ENCODE results near the gene FAM174C. TPM values are rescaled to one million over a fixed set of nuclear protein-coding genes. Genes with fewer than 3 reads are reported as not detected.

Gene FAM174C
- polyA plus RNA-seq, 1 of the 3 experiments (the other 2 are of a cell fraction): 78.0 TPM

DNA sequence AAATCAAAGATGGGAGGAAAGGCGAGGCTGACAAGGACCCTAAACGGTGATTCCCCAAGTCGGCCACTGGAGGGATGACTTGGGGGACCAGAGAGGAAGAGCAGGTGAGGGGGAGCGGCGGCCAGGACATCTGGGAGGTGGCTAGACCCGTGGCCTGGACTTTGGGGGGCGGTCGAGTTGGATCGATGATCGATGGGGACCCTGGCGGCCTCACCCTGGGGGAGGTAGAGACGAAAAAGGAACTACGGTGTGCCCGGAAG, 13.9 kb upstream of the FAM174C start:
- Histone ChIP-seq H3K4me1 (ENCODE audit: control insufficient read depth in 1 of 2, insufficient read depth in 2 of 2, low read depth in 1 of 2, low read length in 1 of 2) (peaks cover 57 to 58% of the 10 kb centered on the region in 2 experiments), H3K79me2 (ENCODE audit: insufficient read depth) (peaks cover 31% of the 10 kb centered on the region), H3K9me3 (no peaks in the 10 kb centered on the region), H3K27me3 (ENCODE audit: insufficient read depth) (no peaks in the 10 kb centered on the region), H3K9me2 (no peaks in the 10 kb centered on the region), H3K4me3 (ENCODE audit: low read depth in 2 of 2, low read length in 1 of 2) (peak overlapping the region; percentile 72 to 86), H2AFZ (ENCODE audit: low read depth) (no peak overlapping the region), H3K27ac (ENCODE audit: low read depth in 2 of 2, low read length in 1 of 2) (peak overlapping the region; percentile 89 to 92), H4K20me1 (ENCODE audit: insufficient read depth) (peaks cover 25% of the 10 kb centered on the region), H3K36me3 (replicated peaks in 1 of 2; ENCODE audit: control insufficient read depth in 1 of 2, insufficient read depth in 2 of 2, low read length in 1 of 2) (peaks cover 10 to 25% of the 10 kb centered on the region in 2 experiments), H3K4me2 (peak overlapping the region; percentile 100), H3F3A (replicated peaks; ENCODE audit: insufficient read depth) (peaks cover 49% of the 10 kb centered on the region), H3K9ac (peak overlapping the region; percentile 96)
- TF ChIP-seq, protein P1, sequence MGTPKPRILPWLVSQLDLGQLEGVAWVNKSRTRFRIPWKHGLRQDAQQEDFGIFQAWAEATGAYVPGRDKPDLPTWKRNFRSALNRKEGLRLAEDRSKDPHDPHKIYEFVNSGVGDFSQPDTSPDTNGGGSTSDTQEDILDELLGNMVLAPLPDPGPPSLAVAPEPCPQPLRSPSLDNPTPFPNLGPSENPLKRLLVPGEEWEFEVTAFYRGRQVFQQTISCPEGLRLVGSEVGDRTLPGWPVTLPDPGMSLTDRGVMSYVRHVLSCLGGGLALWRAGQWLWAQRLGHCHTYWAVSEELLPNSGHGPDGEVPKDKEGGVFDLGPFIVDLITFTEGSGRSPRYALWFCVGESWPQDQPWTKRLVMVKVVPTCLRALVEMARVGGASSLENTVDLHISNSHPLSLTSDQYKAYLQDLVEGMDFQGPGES (IDR thresholded peaks at IDR 0.05; ENCODE audit: low read depth, low read length): no peak
- TF ChIP-seq FOSL2 (IDR thresholded peaks at IDR 0.05; ENCODE audit: borderline replicate concordance, low read depth) (no peak), ZBTB33 (IDR thresholded peaks at IDR 0.05; ENCODE audit: borderline replicate concordance, low read depth) (no peak), ELF1 (IDR thresholded peaks at IDR 0.05) (no peak), RAD21 (IDR thresholded peaks at IDR 0.05; ENCODE audit: low read length) (no peak), YY1 (IDR thresholded peaks at IDR 0.05; ENCODE audit: low read depth) (no peak), FOXM1 (IDR thresholded peaks at IDR 0.05; ENCODE audit: low read depth) (no peak)
- TF ChIP-seq, protein P2, sequence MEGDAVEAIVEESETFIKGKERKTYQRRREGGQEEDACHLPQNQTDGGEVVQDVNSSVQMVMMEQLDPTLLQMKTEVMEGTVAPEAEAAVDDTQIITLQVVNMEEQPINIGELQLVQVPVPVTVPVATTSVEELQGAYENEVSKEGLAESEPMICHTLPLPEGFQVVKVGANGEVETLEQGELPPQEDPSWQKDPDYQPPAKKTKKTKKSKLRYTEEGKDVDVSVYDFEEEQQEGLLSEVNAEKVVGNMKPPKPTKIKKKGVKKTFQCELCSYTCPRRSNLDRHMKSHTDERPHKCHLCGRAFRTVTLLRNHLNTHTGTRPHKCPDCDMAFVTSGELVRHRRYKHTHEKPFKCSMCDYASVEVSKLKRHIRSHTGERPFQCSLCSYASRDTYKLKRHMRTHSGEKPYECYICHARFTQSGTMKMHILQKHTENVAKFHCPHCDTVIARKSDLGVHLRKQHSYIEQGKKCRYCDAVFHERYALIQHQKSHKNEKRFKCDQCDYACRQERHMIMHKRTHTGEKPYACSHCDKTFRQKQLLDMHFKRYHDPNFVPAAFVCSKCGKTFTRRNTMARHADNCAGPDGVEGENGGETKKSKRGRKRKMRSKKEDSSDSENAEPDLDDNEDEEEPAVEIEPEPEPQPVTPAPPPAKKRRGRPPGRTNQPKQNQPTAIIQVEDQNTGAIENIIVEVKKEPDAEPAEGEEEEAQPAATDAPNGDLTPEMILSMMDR (IDR thresholded peaks at IDR 0.05): peak; percentile 33; the same call in 1 of the 2 replicates
- no peak for DNase-seq
- ChIA-PET CTCF (interaction anchor here (1.0 to 18.6 kb wide), 4 partner anchors 11 to 55 kb away, joined by 3 to 594 read pairs (median 5); partner anchors contain the start of gene ATP5F1D), POLR2A (interaction anchor here (0.8 to 4.8 kb wide), 4 partner anchors 8 to 17 kb away, joined by 3 to 34 read pairs (median 5); partner anchors contain the start of gene CIRBP)
- WGBS (ENCODE audit: low lambda C conversion rate): 30% methylated on average over 14 of the region's 14 CpGs

GRCh38 chr19:1261798-1262622, 13.3 kb upstream of the FAM174C start:
- H3K27ac ChIP-seq (ENCODE audit: low read depth in 2 of 2, low read length in 1 of 2): peak overlapping the region; percentile 89 to 92
- no peaks in the 10 kb centered on the region for H3K9me2 ChIP-seq
- H2AFZ ChIP-seq (ENCODE audit: low read depth): no peak overlapping the region
- POLR2A ChIA-PET: interaction anchor here (0.8 to 4.8 kb wide), 4 partner anchors 7 to 18 kb away, joined by 3 to 34 read pairs (median 5); partner anchors contain the start of gene CIRBP
- peaks cover 19% of the 10 kb centered on the region for H4K20me1 ChIP-seq (ENCODE audit: insufficient read depth)
- 60% methylated on average over 18 of the region's 28 CpGs for WGBS (ENCODE audit: low lambda C conversion rate)
- H3K27me3 ChIP-seq (ENCODE audit: insufficient read depth): no peaks in the 10 kb centered on the region
- H3K9ac ChIP-seq: peak overlapping the region; percentile 96
- CTCF ChIA-PET: interaction anchor here (0.8 to 18.6 kb wide), 7 partner anchors 9 to 55 kb away, joined by 3 to 594 read pairs (median 3); partner anchors contain the start of gene ATP5F1D
- peaks cover 26% of the 10 kb centered on the region for H3K79me2 ChIP-seq (ENCODE audit: insufficient read depth)
- H3K4me1 ChIP-seq (ENCODE audit: control insufficient read depth in 1 of 2, insufficient read depth in 2 of 2, low read depth in 1 of 2, low read length in 1 of 2): peaks cover 57 to 59% of the 10 kb centered on the region in 2 experiments
- H3K4me3 ChIP-seq (ENCODE audit: low read depth in 2 of 2, low read length in 1 of 2): peak overlapping the region; percentile 72 to 86
- peaks cover 5 to 19% of the 10 kb centered on the region in 2 experiments for H3K36me3 ChIP-seq (replicated peaks in 1 of 2; ENCODE audit: control insufficient read depth in 1 of 2, insufficient read depth in 2 of 2, low read length in 1 of 2)
- no peak for DNase-seq
- H3F3A ChIP-seq (replicated peaks; ENCODE audit: insufficient read depth): peaks cover 45% of the 10 kb centered on the region
- H3K9me3 ChIP-seq: no peaks in the 10 kb centered on the region
- H3K4me2 ChIP-seq: peak overlapping the region; percentile 100
- no peak for TF ChIP-seq ZBTB33 (IDR thresholded peaks at IDR 0.05; ENCODE audit: borderline replicate concordance, low read depth)
- TF ChIP-seq, protein P1 (IDR thresholded peaks at IDR 0.05; ENCODE audit: low read depth, low read length): no peak
- TF ChIP-seq, protein P2 (IDR thresholded peaks at IDR 0.05): no peak
- no peak for TF ChIP-seq USF1 (IDR thresholded peaks at IDR 0.05; ENCODE audit: borderline replicate concordance, low read depth)
- TF ChIP-seq RFX5 (IDR thresholded peaks at IDR 0.05; ENCODE audit: low read length): no peak
- TF ChIP-seq SIN3A (IDR thresholded peaks at IDR 0.05; ENCODE audit: borderline replicate concordance, low read depth, low read length): no peak

Data from SK-N-SH (cell line).